Stromal cell of bone marrow (primary cell): ENCODE data around the gene TPSD1.
"Not testable (repeated sequence)": the region's sequence is repeated elsewhere in the genome, so short reads cannot be mapped to it uniquely, and the experiment has no call there.

Experiments used
- DNase-seq: peaks from one replicate; pipeline ENCODE4 v3.0.0-alpha.2; 2012; ENCODE audit warnings: low read depth

The TPSD1 gene

DNA sequence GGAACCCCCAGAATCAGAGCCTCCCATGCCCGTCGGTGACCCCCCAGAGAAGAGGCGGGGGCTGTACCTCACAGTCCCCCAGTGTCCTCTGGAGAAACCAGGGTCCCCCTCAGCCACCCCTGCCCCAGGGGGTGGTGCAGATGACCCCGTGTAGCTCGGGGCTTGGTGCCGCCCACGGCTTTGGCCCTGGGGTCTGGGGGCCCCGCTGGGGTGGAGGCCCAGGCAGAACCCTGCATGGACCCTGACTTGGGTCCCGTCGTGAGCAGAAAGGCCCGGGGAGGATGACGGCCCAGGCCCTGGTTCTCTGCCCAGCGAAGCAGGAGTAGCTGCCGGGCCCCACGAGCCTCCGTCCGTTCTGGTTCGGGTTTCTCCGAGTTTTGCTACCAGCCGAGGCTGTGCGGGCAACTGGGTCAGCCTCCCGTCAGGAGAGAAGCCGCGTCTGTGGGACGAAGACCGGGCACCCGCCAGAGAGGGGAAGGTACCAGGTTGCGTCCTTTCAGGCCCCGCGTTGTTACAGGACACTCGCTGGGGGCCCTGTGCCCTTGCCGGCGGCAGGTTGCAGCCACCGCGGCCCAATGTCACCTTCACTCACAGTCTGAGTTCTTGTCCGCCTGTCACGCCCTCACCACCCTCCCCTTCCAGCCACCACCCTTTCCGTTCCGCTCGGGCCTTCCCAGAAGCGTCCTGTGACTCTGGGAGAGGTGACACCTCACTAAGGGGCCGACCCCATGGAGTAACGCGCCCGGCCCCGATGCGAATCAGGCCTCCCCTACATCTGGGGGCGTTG lies 34.8 kb upstream of the TPSD1 start:
- DNase-seq, result no peak

DNA sequence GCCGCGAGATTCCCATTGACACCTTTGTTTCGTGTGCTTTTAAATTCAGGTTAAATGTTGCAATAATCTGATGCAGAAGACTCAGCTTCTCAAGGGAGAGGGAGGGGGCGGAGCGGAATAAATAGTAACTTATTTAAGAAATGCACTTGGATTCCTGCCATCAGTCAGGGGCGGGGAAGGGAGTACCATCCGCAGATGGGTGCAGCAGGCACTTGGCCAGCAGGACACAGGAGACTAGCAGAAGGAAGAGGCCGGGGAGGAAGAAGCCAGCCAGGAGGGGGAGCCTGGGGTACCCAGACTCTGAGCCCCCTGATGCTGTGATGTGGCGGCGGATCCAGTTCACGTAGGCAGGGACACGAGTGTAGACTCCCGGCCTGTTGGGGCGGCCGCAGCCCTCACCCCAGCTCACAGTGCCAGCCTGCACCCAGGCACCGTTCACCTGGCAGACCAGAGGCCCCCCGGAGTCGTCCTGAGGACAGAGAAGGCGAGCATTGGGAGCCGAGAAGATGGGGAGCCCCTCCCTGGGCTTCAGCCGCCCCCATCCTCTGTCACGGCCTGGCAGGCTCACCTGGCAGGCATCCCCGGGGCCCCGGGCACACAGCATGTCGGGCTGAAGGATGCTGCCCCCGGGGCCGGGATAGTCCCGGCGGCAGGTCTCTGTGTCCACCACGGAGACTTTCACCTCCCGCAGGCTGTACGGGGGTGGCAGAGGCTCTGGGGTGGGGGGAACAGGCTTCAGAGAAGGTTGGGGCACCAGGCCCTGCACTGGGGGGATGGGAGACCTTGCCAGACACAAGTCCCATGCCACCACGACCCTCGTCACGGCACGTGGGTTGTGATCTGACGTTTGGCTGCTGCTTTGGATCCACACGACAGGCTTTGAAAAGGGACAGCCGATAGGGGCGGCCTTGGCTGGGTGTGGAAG lies 34.0 kb upstream of the TPSD1 start:
- no peak for DNase-seq

DNA sequence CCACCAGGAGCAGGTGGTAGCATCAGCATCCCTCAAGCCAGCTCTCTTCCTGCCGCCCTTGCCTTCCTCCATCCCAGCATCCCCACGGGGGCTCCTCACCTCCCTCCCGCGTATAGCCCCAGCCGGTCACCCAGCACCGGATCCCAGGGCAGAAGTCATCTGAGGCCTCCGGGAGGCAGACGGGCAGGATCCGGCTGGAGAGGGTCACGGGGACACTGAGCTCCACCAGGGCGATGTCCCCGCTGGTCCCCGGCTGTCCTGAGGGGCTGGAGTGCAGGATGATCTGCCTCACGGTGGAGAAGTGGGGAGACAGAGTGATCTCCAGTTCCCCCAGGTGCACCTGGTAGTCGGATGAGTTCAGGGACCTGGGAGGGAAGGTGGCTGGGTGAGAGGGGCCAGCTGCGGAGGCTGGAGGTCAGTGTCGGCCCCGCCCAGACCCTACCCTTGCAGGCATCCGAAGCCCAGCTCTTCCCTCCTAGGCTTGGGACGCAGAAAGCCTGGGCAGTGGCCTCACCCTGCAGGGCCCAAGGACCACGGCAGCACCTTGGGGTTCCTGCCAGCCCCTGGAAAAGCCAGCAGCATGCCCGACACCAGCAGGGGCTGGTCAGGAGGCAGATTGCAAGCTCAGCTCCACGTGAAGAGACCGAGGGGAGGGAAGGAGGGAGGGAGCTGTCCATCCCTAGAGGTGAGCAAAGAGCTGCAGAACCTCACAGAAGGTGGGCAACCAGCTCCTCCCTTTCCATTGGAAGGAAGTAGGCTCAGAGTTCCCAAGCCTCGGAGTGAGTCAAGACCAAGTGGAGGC lies 33.1 kb upstream of the TPSD1 start:
- no peak for DNase-seq

GRCh38 chr16:1223355-1224214 lies 32.3 kb upstream of the TPSD1 start:
- no peak for DNase-seq

GRCh38 chr16:1224558-1224957 lies 31.3 kb upstream of the TPSD1 start:
- no peak for DNase-seq

- no peak for DNase-seq
Measured at GRCh38 chr16:1225051-1225451, 30.8 kb upstream of the TPSD1 start, which contains the start of gene TPSG1. TPSG1 (minus strand) TSS chr16:1225268; CDS start chr16:1225252, 16 bp downstream.

DNA sequence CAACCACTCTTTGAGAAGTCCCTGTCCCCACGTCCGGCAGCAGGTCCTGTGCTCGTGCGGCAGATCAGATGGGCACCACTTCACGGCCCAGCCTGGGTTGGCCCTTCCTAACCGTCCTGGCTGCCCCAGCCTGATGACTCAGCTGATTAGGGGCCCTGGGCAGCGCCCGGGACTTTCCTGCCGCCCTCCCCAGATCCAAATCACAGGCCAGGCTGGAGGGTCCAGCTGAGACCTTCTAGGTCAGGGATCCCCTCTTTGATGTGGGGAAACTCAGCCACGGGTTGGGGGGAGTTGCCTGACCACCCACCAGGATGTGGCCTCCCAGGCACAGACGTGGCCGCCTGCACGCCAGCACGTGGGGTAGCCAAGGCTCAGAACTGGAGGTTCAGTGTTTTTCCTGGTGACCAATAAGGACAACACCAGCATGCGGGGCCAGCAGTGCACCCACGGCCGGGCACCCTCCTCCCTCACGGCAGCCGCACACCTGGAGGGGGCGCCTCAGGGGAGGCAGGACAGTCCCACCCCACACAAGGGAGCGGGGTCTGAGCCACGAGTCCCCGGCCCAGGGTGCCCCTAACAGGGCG lies 30.0 kb upstream of the TPSD1 start:
- not testable (repeated sequence) for DNase-seq

DNA sequence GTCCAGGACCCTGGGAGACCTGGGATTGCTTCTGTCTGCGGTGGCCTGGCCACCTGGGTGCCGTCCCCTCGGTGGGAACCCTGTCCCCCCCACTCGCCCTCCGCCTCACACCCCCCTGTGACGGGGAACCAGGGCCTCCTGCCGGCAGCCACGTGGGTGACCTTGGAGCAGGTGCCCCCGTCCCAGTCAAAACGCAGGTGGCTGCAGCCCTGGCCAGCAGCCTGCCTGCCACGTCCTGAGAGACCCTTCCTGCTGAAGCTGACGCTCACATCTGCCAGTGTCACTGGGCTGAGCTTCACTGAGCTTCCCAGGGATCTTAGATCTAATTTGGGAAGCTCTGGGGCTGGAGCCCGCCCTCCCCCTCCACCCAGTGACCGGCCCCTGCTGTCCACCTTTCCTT lies 29.2 kb upstream of the TPSD1 start:
- DNase-seq, result not testable (repeated sequence)

DNA sequence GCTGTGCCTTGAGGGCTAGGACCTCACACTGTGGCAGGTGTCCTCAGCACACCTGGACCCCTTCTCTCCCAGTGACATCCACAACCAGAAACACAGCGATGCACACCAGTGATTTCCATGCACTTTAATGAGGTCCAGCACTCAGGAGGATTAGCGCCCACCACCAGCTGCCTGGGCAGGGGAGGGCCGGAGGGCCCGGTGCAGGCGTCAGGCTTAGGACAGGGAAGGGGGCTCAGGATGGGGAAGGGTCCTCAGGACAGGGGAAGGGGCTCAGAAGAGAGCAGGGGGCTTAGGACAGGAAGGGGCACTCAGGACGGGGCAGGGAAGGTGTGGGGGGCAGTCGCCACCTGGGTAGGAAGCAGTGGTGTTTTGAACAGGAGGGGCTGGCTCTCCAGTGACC lies 27.6 kb upstream of the TPSD1 start:
- not testable (repeated sequence) for DNase-seq

- DNase-seq, result not testable (repeated sequence)
Measured at GRCh38 chr16:1229476-1229875, 26.4 kb upstream of the TPSD1 start.

- DNase-seq, result not testable (repeated sequence)
Measured at GRCh38 chr16:1230084-1230470, 25.8 kb upstream of the TPSD1 start, which contains the start of gene TPSB2. TPSB2 (minus strand) TSS chr16:1230184; CDS start chr16:1229951, 233 bp downstream.

GRCh38 chr16:1230471-1231212 lies 25.2 kb upstream of the TPSD1 start:
- DNase-seq, result not testable (repeated sequence)

- DNase-seq, result not testable (repeated sequence)
Measured at GRCh38 chr16:1231301-1231700, 24.6 kb upstream of the TPSD1 start.

DNA sequence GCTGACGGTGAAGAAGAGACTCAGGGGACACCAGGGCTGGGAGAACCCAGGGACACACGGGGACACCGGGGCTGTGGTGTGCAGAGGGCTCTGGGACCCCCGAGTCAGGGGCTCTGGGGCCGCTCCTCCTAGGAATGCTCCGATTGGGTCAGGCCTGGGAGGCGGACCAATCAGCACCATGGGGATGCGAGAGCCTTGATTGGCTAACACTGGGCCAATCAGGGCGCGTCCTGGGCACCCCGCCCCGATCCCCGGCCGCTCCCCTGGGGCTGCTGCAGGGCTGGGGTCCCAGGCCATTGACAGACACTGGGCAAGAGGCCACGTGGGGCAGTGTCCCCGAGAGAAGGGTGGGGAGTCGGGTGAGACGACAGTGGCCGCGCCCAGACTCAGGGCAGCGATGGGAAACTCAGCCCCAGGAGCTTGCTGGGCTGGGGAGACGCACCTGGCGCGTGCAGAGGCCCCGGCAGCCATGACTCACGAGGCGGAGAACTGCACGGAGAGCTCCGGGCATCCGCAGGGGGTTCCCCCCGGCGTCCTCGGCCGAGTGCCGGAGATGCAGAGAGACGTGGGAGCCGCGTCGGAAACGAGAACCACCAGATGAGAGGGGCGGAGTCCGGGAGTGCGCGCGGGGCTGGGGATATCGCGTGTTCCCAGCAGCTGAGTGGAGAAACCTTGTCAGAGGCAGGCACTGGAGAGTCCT lies 23.7 kb upstream of the TPSD1 start:
- DNase-seq, result not testable (repeated sequence)

- DNase-seq, result not testable (repeated sequence)
Measured at GRCh38 chr16:1236659-1237058, 19.2 kb upstream of the TPSD1 start.

DNA sequence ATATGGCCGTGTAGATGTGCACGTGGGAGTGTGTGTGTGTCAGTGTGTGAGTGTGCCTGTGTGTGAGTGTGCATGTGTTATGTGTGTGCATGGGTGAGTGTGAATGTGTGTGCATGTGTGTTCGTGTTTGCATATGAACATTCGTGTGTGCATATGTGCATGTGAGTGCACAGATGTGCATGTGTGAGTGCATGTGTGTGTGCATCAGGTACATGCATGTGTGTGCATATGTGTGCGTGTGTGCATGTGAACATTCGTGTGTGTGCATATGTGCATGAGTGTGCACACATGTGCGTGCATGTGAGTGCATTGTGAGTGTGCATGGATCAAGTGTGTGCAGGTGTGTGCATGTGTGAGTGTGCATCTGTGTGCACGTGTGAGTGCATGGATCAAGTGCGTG lies 17.9 kb upstream of the TPSD1 start:
- DNase-seq, result no peak

GRCh38 chr16:1238909-1239308 lies 17.0 kb upstream of the TPSD1 start:
- not testable (repeated sequence) for DNase-seq

DNA sequence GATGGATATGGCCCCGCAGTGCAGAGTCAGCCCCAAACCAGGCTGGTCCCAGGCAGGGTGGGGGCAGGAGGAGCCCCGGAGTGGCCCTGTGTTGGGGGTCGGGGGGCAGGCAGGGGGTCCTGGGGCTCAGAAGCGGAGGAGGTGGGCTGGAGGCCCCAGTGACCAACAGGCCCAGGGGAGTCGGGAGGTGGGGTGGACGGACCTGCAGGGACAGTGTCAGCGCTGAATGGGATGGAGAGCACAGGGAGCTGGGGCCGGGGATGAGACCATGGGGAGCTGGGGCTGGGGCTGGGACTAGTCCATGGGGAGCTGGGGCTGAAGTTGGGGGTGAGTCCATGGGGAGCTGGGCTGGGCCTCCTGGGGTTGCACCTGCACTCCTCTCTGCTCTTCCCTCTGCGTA lies 16.3 kb upstream of the TPSD1 start:
- not testable (repeated sequence) for DNase-seq

- DNase-seq, result not testable (repeated sequence)
Measured at GRCh38 chr16:1240436-1240835, 15.4 kb upstream of the TPSD1 start, which contains the start of gene TPSAB1. TPSAB1 (plus strand) TSS chr16:1240705; CDS start chr16:1240939, 234 bp downstream.
